Stomach (tissue), 4 donors: ENCODE results near the gene PDE6A.

Experiments
- CTCF ChIP-seq, 7 experiments: fragments of 450-650 bp in 4 of 7; fragments of 200-600 bp in 3 of 7; sonication (generic) in 3 of 7; IDR thresholded peaks; one replicate each; pipeline ENCODE4 v1.5.1; 2016 to 2019; ENCODE audit warnings: antibody characterized with exemption in 7 of 7, control low read depth in 2 of 7, mild to moderate bottlenecking in 1 of 7
- EP300 ChIP-seq: sonication (generic); formaldehyde crosslinking; IDR thresholded peaks from one replicate; pipeline ENCODE4 v1.6.1; 2017; ENCODE audit warnings: antibody characterized with exemption

GRCh38 chr5:149873896-149874295 is 70.7 kb downstream of the PDE6A start:
- TF ChIP-seq CTCF (IDR thresholded peaks at IDR 0.05) (no peak), EP300 (no peak)
